ENCODE data around the gene LSAMP.

DNA sequence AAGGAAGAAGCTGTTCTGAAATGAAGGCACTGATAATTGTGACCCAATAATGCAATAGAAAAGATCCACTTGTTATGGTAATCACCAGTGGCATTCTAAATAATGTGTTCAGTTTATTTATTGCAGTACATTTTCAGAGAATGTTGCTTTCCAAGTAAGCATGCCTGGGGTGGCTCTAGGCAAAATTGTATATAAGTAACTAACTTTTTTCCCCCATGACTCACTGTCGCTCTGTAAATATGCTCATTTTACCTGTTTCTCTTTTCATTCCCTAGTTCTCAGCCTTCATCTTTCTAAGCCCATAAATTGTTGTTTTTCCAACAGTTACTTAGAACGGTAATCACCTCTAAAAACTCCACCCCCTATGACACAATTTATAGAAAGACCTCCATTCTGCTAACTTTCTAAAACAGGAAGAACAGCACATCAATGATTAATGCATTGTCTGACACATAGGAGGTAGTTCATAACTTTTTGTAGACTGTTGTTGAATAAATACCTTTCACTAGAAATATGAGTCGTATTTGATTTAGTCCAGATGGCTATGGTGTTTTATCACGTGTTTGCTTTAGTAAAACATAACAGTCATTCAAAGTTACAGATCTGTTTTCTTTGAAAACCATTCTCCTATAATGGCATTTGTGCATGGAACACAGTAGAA is 143.1 kb downstream of the LSAMP start:
- TF ChIP-seq, protein P1, sequence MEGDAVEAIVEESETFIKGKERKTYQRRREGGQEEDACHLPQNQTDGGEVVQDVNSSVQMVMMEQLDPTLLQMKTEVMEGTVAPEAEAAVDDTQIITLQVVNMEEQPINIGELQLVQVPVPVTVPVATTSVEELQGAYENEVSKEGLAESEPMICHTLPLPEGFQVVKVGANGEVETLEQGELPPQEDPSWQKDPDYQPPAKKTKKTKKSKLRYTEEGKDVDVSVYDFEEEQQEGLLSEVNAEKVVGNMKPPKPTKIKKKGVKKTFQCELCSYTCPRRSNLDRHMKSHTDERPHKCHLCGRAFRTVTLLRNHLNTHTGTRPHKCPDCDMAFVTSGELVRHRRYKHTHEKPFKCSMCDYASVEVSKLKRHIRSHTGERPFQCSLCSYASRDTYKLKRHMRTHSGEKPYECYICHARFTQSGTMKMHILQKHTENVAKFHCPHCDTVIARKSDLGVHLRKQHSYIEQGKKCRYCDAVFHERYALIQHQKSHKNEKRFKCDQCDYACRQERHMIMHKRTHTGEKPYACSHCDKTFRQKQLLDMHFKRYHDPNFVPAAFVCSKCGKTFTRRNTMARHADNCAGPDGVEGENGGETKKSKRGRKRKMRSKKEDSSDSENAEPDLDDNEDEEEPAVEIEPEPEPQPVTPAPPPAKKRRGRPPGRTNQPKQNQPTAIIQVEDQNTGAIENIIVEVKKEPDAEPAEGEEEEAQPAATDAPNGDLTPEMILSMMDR (IDR thresholded peaks at IDR 0.05), result no peak
- no peak for TF ChIP-seq POLR2A (IDR thresholded peaks at IDR 0.05)

Measured in esophagus squamous epithelium (tissue), 4 donors.